Lung (tissue), 12 donors: ENCODE measurements around the gene GCNT2. TPM values are rescaled to one million over a fixed set of nuclear protein-coding genes. Genes with fewer than 3 reads are reported as not detected.

Source experiments
- ATAC-seq: fragments of 200-7000 bp; cut with Tn5 transposase; one replicate; pipeline ENCODE4 v1.9.1; 2020; ENCODE audit warnings: moderate number of reproducible peaks; ENCODE audit not compliant: insufficient read depth, low FRiP score
- DNase-seq, 3 donors: peaks; one replicate each; pipeline ENCODE4 v3.0.0-alpha.2; 2013 to 2017
- H3K27ac ChIP-seq, 2 donors: one replicate each; pipeline ENCODE4 v1.5.1; 2013; ENCODE audit warnings: mild to moderate bottlenecking in 2 of 2, moderate library complexity in 2 of 2, control low read depth in 1 of 2, inconsistent platforms in 1 of 2, low read depth in 1 of 2, low read length in 1 of 2
- H3K27me3 ChIP-seq, 3 donors: one replicate each; pipeline ENCODE4 v1.5.1; 2013; ENCODE audit warnings: low read length in 2 of 3; ENCODE audit not compliant: control insufficient read depth in 3 of 3, insufficient read depth in 3 of 3
- H3K36me3 ChIP-seq, 4 donors: one replicate each; pipeline ENCODE4 v1.5.1; 2013; ENCODE audit warnings: low read length in 4 of 4, mild to moderate bottlenecking in 1 of 4, moderate library complexity in 1 of 4; ENCODE audit not compliant: control insufficient read depth in 4 of 4, insufficient read depth in 4 of 4
- H3K4me1 ChIP-seq, 5 donors: one replicate each; pipeline ENCODE4 v1.5.1; 2013; ENCODE audit warnings: low read length in 5 of 5, mild to moderate bottlenecking in 2 of 5, moderate library complexity in 1 of 5; ENCODE audit not compliant: control insufficient read depth in 5 of 5, insufficient read depth in 5 of 5
- H3K4me3 ChIP-seq: one replicate; pipeline ENCODE4 v1.5.1; 2013; ENCODE audit warnings: mild to moderate bottlenecking, control low read depth, moderate library complexity
- H3K9ac ChIP-seq, 2 donors: one replicate each; pipeline ENCODE4 v1.5.1; 2013; ENCODE audit warnings: low read length in 2 of 2, control low read depth in 1 of 2; ENCODE audit not compliant: insufficient read depth in 1 of 2
- H3K9me3 ChIP-seq, 4 donors: one replicate each; pipeline ENCODE4 v1.5.1; 2013; ENCODE audit warnings: low read length in 3 of 4, mild to moderate bottlenecking in 1 of 4, moderate library complexity in 1 of 4; ENCODE audit not compliant: control insufficient read depth in 4 of 4, insufficient read depth in 3 of 4
- CTCF ChIP-seq: IDR thresholded peaks from 2 replicates; pipeline ENCODE4 v1.5.1; 2012; ENCODE audit warnings: mild to moderate bottlenecking; ENCODE audit errors: control extremely low read depth, extremely low read depth
- WGBS, 2 donors: extraction: QIAGEN DNeasy Blood & Tissue Kit; methylation state at CpG; one replicate each; pipeline ENCODE4 v1.1.7; 2013; 5-methylcytosine and 5-hydroxymethylcytosine counted together
- polyA plus RNA-seq, 2 donors: library from polyadenylated mRNA; stranded (reverse); fragments of 200-250 nt; gene quantifications; one replicate each; pipeline ENCODE4 v1.2.1, GENCODE V29; 2013
- total RNA-seq, 2 donors: library from RNA; depleted of rRNA in 1 of 2; stranded (reverse); fragments of >200 nt in 1 of 2; gene quantifications; one replicate each; pipeline ENCODE4 v1.2.1, GENCODE V29; 2014 to 2021
- donor health status: control.
- donor health status: control.
- donor health status: Bipolar disorder and iron deficiency.
- donor health status: healthy.
- donor health status: DM: yes; HTN: yes; CAD: no.

The GCNT2 gene
- total and polyA plus RNA-seq, 4 donors = 7.8 to 57.4 (median 15.7) TPM

- Histone ChIP-seq H3K36me3 (no peaks in the 10 kb centered on the region), H3K9me3 (no peaks in the 10 kb centered on the region), H3K4me1 (peaks cover 0 to 25% (median 9%) of the 10 kb centered on the region in 5 donors), H3K4me3 (peak overlapping the region; percentile 7), H3K27ac (peak overlapping the region; percentile 41 to 56), H3K27me3 (peaks cover 0 to 3% (median 0%) of the 10 kb centered on the region in 3 donors), H3K9ac (peak overlapping the region; percentile 34 to 57)
- no peak for TF ChIP-seq CTCF
- DNase-seq = peak; percentile 60 to 69 (median 68)
- no peak for ATAC-seq
- 33 to 65% methylated on average over 22 of the region's 22 CpGs for WGBS, 2 donors
Measured at GRCh38 chr6:10555625-10556309, 34.6 kb downstream of the GCNT2 start.

- no peak for TF ChIP-seq CTCF
- H3K9me3 ChIP-seq = no peaks in the 10 kb centered on the region
- ATAC-seq (no peak), DNase-seq (no peak)
- H3K9ac ChIP-seq = no peak overlapping the region
- WGBS, 2 donors = 66 to 72% methylated on average over 6 of the region's 6 CpGs
- H3K36me3 ChIP-seq = no peaks in the 10 kb centered on the region
- H3K4me1 ChIP-seq = peaks cover 0 to 25% (median 12%) of the 10 kb centered on the region in 5 donors
- H3K27me3 ChIP-seq = peaks cover 0 to 3% (median 0%) of the 10 kb centered on the region in 3 donors
- no peak overlapping the region for H3K4me3 ChIP-seq
- H3K27ac ChIP-seq = no peak overlapping the region
Measured at GRCh38 chr6:10556589-10556988, 35.4 kb downstream of the GCNT2 start.

- DNase-seq = no peak
- TF ChIP-seq CTCF = no peak
- Histone ChIP-seq H3K36me3 (no peaks in the 10 kb centered on the region), H3K27me3 (peaks cover 0 to 3% (median 0%) of the 10 kb centered on the region in 3 donors), H3K4me3 (no peak overlapping the region), H3K9me3 (no peaks in the 10 kb centered on the region), H3K4me1 (peaks cover 0 to 25% (median 13%) of the 10 kb centered on the region in 5 donors), H3K9ac (no peak overlapping the region), H3K27ac (no peak overlapping the region)
- 82 to 95% methylated on average over 6 of the region's 6 CpGs for WGBS, 2 donors
- no peak for ATAC-seq
Measured at GRCh38 chr6:10556992-10557391, 35.8 kb downstream of the GCNT2 start.

- TF ChIP-seq CTCF = no peak
- Histone ChIP-seq H3K9me3 (no peaks in the 10 kb centered on the region), H3K4me1 (peaks cover 0 to 25% (median 13%) of the 10 kb centered on the region in 5 donors), H3K36me3 (no peaks in the 10 kb centered on the region), H3K27me3 (peaks cover 0 to 3% (median 0%) of the 10 kb centered on the region in 3 donors), H3K27ac (no peak overlapping the region), H3K9ac (no peak overlapping the region), H3K4me3 (no peak overlapping the region)
- DNase-seq = no peak
- ATAC-seq = no peak
Measured at GRCh38 chr6:10557913-10558312, 36.8 kb downstream of the GCNT2 start.
